ENCODE results near the gene TSPAN18. TPM values are rescaled to one million over a fixed set of nuclear protein-coding genes. Genes with fewer than 3 reads are reported as not detected.
A peak's percentile ranks its signal among the peaks of the same experiment; 100 is the strongest.

The TSPAN18 gene
- total RNA-seq, 1 donor from 2014 or later: 31.7 TPM

DNA sequence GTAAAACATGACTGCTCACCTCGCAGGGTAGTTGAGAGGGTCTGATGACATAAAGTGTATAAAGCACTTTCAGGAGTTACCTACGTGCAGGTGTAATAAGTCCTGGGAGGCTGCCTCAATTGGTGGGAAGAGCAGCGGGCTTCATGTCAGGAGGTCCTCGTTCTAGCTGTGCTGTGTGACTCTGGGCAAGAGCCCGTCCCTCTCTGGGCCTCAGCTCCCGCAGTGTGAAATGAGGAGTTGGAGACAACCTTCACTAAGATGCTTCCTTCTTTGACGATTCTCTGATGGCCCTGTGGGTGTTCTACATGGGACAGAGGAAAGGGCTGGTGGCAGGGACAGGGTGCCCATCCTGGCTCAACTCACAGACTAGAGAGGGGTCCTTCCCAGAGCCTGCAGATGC, 166.1 kb downstream of the TSPAN18 start:
- TF ChIP-seq, protein P1, sequence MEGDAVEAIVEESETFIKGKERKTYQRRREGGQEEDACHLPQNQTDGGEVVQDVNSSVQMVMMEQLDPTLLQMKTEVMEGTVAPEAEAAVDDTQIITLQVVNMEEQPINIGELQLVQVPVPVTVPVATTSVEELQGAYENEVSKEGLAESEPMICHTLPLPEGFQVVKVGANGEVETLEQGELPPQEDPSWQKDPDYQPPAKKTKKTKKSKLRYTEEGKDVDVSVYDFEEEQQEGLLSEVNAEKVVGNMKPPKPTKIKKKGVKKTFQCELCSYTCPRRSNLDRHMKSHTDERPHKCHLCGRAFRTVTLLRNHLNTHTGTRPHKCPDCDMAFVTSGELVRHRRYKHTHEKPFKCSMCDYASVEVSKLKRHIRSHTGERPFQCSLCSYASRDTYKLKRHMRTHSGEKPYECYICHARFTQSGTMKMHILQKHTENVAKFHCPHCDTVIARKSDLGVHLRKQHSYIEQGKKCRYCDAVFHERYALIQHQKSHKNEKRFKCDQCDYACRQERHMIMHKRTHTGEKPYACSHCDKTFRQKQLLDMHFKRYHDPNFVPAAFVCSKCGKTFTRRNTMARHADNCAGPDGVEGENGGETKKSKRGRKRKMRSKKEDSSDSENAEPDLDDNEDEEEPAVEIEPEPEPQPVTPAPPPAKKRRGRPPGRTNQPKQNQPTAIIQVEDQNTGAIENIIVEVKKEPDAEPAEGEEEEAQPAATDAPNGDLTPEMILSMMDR (IDR thresholded peaks at IDR 0.05; ENCODE audit: insufficient read depth, low read depth, low read length): no peak
- TF ChIP-seq EZH2 (IDR thresholded peaks at IDR 0.05; ENCODE audit: insufficient read depth, low read length): no peak
- H3K9me3 Mint-ChIP-seq (ENCODE audit: unreplicated experiment): peaks cover 3% of the 10 kb centered on the region
- Histone ChIP-seq H2AFZ (ENCODE audit: low read depth, low read length) (no peak overlapping the region), H4K20me1 (ENCODE audit: insufficient read depth, low read length) (peaks cover 2% of the 10 kb centered on the region), H3K4me2 (ENCODE audit: low read length) (no peak overlapping the region), H3K79me2 (ENCODE audit: insufficient read depth, low read length) (no peaks in the 10 kb centered on the region), H3K4me1 (ENCODE audit: insufficient read depth, low read length) (no peaks in the 10 kb centered on the region), H3K36me3 (ENCODE audit: insufficient read depth, low read length) (no peaks in the 10 kb centered on the region), H3K9ac (ENCODE audit: low read length) (no peak overlapping the region), H3K27me3 (ENCODE audit: insufficient read depth, low read length) (peaks cover 24% of the 10 kb centered on the region), H3K4me3 (ENCODE audit: insufficient read depth, low read depth, low read length) (no peak overlapping the region), H3K9me3 (ENCODE audit: insufficient read depth, low read depth, low read length) (no peaks in the 10 kb centered on the region), H3K27ac (ENCODE audit: low read depth, low read length) (no peak overlapping the region)
- H3K27ac Mint-ChIP-seq (ENCODE audit: unreplicated experiment): no peak overlapping the region
- peaks cover 3% of the 10 kb centered on the region for H3K36me3 Mint-ChIP-seq (ENCODE audit: low read depth, unreplicated experiment)
- FAIRE-seq: no peak
- peaks cover 5% of the 10 kb centered on the region for H3K4me1 Mint-ChIP-seq (ENCODE audit: low read depth, unreplicated experiment)
- H3K27me3 Mint-ChIP-seq (ENCODE audit: low read depth, unreplicated experiment): peaks cover 53% of the 10 kb centered on the region
- no peak overlapping the region for H3K4me3 Mint-ChIP-seq (ENCODE audit: unreplicated experiment)
- no peak for DNase-seq (ENCODE audit: low read depth)

- Histone ChIP-seq H3K9me3 (ENCODE audit: insufficient read depth, low read depth, low read length) (no peaks in the 10 kb centered on the region), H3K36me3 (ENCODE audit: insufficient read depth, low read length) (no peaks in the 10 kb centered on the region), H3K79me2 (ENCODE audit: insufficient read depth, low read length) (no peaks in the 10 kb centered on the region), H3K4me2 (ENCODE audit: low read length) (no peak overlapping the region), H4K20me1 (ENCODE audit: insufficient read depth, low read length) (peaks cover 2% of the 10 kb centered on the region), H3K4me1 (ENCODE audit: insufficient read depth, low read length) (no peaks in the 10 kb centered on the region), H3K4me3 (ENCODE audit: insufficient read depth, low read depth, low read length) (no peak overlapping the region), H3K9ac (ENCODE audit: low read length) (no peak overlapping the region), H3K27me3 (ENCODE audit: insufficient read depth, low read length) (peaks cover 29% of the 10 kb centered on the region), H2AFZ (ENCODE audit: low read depth, low read length) (no peak overlapping the region), H3K27ac (ENCODE audit: low read depth, low read length) (no peak overlapping the region)
- Mint-ChIP-seq H3K27ac (ENCODE audit: unreplicated experiment) (no peak overlapping the region), H3K9me3 (ENCODE audit: unreplicated experiment) (peaks cover 3% of the 10 kb centered on the region), H3K4me1 (ENCODE audit: low read depth, unreplicated experiment) (peaks cover 5% of the 10 kb centered on the region), H3K27me3 (ENCODE audit: low read depth, unreplicated experiment) (peaks cover 57% of the 10 kb centered on the region), H3K4me3 (ENCODE audit: unreplicated experiment) (no peak overlapping the region), H3K36me3 (ENCODE audit: low read depth, unreplicated experiment) (peaks cover 7% of the 10 kb centered on the region)
- no peak for FAIRE-seq
- TF ChIP-seq EZH2 (IDR thresholded peaks at IDR 0.05; ENCODE audit: insufficient read depth, low read length): no peak
- TF ChIP-seq, protein P1 (IDR thresholded peaks at IDR 0.05; ENCODE audit: insufficient read depth, low read depth, low read length): no peak
- no peak for DNase-seq (ENCODE audit: low read depth)
Measured at GRCh38 chr11:44893308-44893822, 166.6 kb downstream of the TSPAN18 start.

DNA sequence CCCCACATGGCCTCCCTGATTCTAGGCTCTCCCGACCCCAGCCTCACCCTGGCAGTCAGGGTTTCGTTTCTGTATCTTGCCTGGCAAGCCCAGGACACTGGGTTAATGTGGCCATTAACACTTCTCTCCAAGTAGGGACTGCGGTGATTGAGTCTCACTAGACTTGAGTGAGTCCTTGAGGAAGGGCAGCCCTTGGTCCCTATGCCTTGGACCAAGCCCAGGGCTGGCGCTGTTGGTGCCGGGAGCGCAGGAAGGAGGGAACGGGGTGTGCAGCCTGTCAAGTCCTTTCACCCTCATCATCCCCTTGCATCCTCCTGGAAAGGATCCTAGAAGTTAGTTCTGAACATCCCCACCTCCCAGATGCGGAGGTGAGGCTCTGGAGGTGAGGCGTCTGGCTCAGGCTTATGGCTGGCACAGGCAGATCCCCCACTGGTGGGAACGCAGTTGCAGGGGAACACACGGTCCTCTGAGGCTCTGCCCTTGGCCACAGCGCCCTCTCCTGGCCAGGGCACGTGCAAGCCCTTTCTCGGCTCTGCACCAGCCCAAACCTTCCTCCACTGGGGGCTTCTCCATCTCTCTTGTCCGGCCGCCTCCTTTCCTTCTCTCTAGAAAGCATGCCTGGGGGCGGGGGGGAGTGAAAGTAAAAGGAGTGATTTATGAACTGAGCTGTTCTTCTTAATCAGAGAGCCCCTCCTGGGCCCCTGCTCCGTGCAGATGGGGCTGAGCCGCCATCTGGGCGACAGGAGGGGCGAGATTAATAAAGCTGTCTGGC, 167.3 kb downstream of the TSPAN18 start:
- H4K20me1 ChIP-seq (ENCODE audit: insufficient read depth, low read length): peaks cover 2% of the 10 kb centered on the region
- no peaks in the 10 kb centered on the region for H3K4me1 ChIP-seq (ENCODE audit: insufficient read depth, low read length)
- H3K36me3 ChIP-seq (ENCODE audit: insufficient read depth, low read length): no peaks in the 10 kb centered on the region
- H3K4me2 ChIP-seq (ENCODE audit: low read length): no peak overlapping the region
- H3K9ac ChIP-seq (ENCODE audit: low read length): no peak overlapping the region
- TF ChIP-seq, protein P1 (IDR thresholded peaks at IDR 0.05; ENCODE audit: insufficient read depth, low read depth, low read length): peak; percentile 64
- no peak for TF ChIP-seq EZH2 (IDR thresholded peaks at IDR 0.05; ENCODE audit: insufficient read depth, low read length)
- Mint-ChIP-seq H3K27me3 (ENCODE audit: low read depth, unreplicated experiment) (peaks cover 60% of the 10 kb centered on the region), H3K4me1 (ENCODE audit: low read depth, unreplicated experiment) (peaks cover 2% of the 10 kb centered on the region), H3K9me3 (ENCODE audit: unreplicated experiment) (peaks cover 3% of the 10 kb centered on the region), H3K27ac (ENCODE audit: unreplicated experiment) (no peak overlapping the region), H3K4me3 (ENCODE audit: unreplicated experiment) (no peak overlapping the region), H3K36me3 (ENCODE audit: low read depth, unreplicated experiment) (peaks cover 10% of the 10 kb centered on the region)
- H3K4me3 ChIP-seq (ENCODE audit: insufficient read depth, low read depth, low read length): no peak overlapping the region
- no peak overlapping the region for H2AFZ ChIP-seq (ENCODE audit: low read depth, low read length)
- no peak overlapping the region for H3K27ac ChIP-seq (ENCODE audit: low read depth, low read length)
- FAIRE-seq (no peak), DNase-seq (ENCODE audit: low read depth) (peak; percentile 34)
- peaks cover 30% of the 10 kb centered on the region for H3K27me3 ChIP-seq (ENCODE audit: insufficient read depth, low read length)
- peaks cover 3% of the 10 kb centered on the region for H3K9me3 ChIP-seq (ENCODE audit: insufficient read depth, low read depth, low read length)
- no peaks in the 10 kb centered on the region for H3K79me2 ChIP-seq (ENCODE audit: insufficient read depth, low read length)
